ENCODE results near the gene PHYH.
"Not testable (repeated sequence)": the region's sequence is repeated elsewhere in the genome, so short reads cannot be mapped to it uniquely, and the experiment has no call there.

Gene PHYH

GRCh38 chr10:13319166-13319565 is 19.3 kb upstream of the PHYH start:
- no peak for DNase-seq

- no peak for DNase-seq
These were observed 17.6 kb upstream of the PHYH start for GRCh38 chr10:13317474-13317873.

GRCh38 chr10:13316635-13317311 is 16.9 kb upstream of the PHYH start:
- peak; percentile 6 for DNase-seq

GRCh38 chr10:13315361-13315760 is 15.5 kb upstream of the PHYH start:
- no peak for DNase-seq

- DNase-seq = no peak
These were observed 11.3 kb upstream of the PHYH start for GRCh38 chr10:13311177-13311575.

GRCh38 chr10:13310518-13311176 is 10.8 kb upstream of the PHYH start:
- peak; percentile 44 for DNase-seq

- DNase-seq = no peak
These were observed 9.9 kb upstream of the PHYH start for GRCh38 chr10:13309792-13310191.

- DNase-seq = no peak
These were observed 8.2 kb upstream of the PHYH start for GRCh38 chr10:13308096-13308495.

GRCh38 chr10:13306103-13306502 is 6.2 kb upstream of the PHYH start:
- no peak for DNase-seq

- DNase-seq = no peak
These were observed 3.1 kb upstream of the PHYH start for GRCh38 chr10:13302821-13303555.

- no peak for DNase-seq
These were observed 972 bp downstream of the PHYH start for GRCh38 chr10:13298748-13299436.

GRCh38 chr10:13296476-13296875 is 3.4 kb downstream of the PHYH start:
- no peak for DNase-seq

- no peak for DNase-seq
These were observed 5.1 kb downstream of the PHYH start for GRCh38 chr10:13294784-13295183.

GRCh38 chr10:13291821-13292773 is 7.8 kb downstream of the PHYH start:
- no peak for DNase-seq

GRCh38 chr10:13291061-13291460 is 8.8 kb downstream of the PHYH start:
- DNase-seq = no peak

- DNase-seq = no peak
These were observed 15.8 kb downstream of the PHYH start for GRCh38 chr10:13284050-13284449.

GRCh38 chr10:13282348-13282747 is 17.5 kb downstream of the PHYH start:
- DNase-seq = not testable (repeated sequence)

- no peak for DNase-seq
These were observed 23.0 kb downstream of the PHYH start for GRCh38 chr10:13276749-13277365.

GRCh38 chr10:13276146-13276545 is 23.7 kb downstream of the PHYH start:
- DNase-seq = not testable (repeated sequence)

GRCh38 chr10:13272164-13272571 is 27.7 kb downstream of the PHYH start:
- no peak for DNase-seq

GRCh38 chr10:13271552-13272163 is 28.2 kb downstream of the PHYH start:
- DNase-seq = peak; percentile 80
